HG03342 (cell line): ENCODE results near the gene LGALS3.
"Not testable (repeated sequence)": the region's sequence is repeated elsewhere in the genome, so short reads cannot be mapped to it uniquely, and the experiment has no call there.

Experiments used
- ATAC-seq: cut with Tn5 transposase; IDR thresholded peaks from one replicate; pipeline ENCODE4 v1.9.1; 2021; ENCODE audit warnings: mild to moderate bottlenecking, moderate library complexity; ENCODE audit not compliant: unreplicated experiment

Gene LGALS3

DNA sequence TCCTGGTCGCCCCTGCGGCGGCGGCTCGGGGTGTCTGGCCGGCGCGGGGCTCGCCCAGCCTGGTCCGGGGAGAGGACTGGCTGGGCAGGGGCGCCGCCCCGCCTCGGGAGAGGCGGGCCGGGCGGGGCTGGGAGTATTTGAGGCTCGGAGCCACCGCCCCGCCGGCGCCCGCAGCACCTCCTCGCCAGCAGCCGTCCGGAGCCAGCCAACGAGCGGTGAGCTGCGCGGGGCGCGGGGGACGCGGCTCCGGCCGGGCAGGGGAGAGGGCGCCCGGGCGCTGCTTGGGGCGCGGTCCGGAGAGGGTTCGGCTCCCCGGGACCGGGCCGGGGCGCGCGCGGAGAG lies at the start of gene LGALS3:
LGALS3 (plus strand) TSS at position 167 of the 342 bp plus-strand sequence. CDS start 8,122 bp downstream, outside the sequence.
- ATAC-seq: peak; percentile 51

DNA sequence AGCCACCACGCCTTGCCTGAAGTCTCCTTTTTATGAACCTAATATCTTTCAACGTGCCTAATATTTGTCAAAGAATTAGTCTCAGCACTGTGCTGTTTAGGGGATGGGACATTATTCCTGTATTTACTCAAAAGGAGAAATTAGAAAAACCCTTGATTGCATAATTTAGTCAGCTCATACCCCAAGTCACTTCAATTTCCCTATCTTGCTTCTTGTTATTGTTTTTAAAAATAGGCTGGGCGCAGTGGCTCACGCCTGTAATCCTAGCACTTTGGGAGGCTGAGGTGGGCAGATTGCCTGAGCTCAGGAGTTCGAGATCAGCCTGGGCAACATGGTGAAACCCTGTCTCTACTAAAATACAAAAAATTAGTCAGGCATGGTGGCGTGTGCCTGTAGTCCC lies 49.1 kb upstream of the LGALS3 start:
- not testable (repeated sequence) for ATAC-seq

DNA sequence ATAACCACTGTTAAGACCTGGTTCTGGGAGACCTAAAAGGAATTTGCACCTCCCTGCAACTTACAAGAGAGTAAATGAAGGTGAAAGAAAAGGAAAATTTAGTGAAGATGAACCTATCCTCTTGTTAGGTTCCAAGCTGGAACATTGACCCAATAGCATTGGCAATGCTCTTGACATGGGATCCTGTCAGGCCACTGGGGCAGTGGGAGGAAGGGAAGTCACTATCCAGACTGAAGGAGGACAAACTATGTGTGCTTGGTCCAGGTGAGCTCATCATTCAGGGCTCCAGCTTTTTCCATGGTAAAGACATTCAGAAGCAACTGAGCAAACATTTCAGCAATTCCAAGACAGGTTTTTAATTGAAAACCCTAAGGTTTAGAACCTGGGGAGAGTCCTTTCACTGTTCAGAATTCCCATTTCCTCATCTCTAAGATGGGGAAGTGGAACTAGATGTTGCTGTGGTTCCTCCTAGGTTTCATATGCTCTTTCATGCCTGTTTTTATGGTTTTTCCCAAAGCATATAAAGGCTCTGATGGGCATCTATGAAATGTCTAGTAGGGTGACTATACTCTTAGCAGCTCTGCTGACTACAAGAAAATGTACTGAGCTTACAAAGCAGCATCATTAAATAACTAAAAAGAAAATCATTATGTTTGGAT lies 44.5 kb upstream of the LGALS3 start:
- ATAC-seq: no peak

DNA sequence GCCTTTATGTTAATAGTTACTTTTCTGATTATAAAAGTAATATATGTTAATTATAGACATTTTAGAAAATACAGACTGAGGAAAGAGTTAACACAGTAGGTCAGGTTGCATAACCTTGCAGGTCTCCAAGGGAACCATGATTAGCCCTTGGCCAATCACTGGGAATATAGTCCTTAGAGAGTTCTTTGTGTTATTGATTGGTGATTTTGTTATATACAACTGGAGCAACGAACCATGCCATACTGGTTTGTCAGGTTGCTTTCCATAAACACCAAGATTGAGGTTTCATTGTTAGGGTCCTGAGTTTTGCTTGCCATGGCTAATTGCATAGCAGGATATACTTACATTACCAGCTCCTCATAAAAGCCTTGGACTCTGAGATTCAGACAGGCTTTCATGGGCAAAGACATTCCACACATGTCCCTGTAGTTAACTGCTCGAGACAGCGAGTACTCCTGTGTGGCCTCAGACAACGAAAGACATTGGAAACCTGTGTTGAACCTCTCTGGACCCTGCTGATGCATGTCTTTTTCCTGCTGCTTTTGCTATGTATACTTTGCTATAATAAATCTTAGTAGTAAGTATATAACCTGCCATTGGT lies 43.9 kb upstream of the LGALS3 start:
- ATAC-seq: no peak

DNA sequence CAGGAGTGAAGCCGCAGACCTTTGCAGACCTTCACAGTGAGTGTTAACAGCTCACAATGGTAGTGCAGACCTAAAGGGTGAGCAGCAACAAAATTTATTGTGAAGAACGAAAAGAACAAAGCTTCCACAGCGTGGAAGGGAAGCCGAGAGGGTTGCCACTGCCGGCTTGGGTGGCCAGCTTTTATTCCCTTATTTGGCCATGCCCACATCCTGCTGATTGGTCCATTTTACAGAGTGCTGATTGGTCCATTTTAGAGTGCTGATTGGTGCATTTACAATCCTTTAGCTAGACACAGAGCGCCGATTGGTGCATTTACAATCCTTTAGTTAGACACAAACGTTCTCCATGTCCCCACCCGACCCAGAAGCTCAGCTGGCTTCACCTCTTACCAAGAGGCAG lies 42.1 kb upstream of the LGALS3 start:
- no peak for ATAC-seq

DNA sequence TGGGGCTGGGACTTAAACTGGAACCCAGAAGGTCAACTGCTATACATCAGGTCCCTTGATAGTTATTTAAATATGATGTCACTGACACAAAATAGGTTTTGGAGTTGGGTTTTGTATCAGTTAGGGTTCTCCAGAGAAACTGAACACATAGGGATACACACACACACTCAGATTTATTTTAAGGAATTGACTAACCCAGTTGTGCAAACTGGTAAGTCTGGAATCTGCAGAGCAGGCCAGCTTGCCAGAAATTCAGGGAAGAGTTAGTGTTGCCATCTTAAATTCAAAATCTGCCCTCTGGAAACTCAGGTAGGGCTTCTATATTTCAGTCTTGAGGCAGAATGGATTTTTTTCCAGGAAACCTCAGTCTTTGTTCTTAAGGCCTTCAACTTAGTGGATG lies 40.7 kb upstream of the LGALS3 start:
- no peak for ATAC-seq

DNA sequence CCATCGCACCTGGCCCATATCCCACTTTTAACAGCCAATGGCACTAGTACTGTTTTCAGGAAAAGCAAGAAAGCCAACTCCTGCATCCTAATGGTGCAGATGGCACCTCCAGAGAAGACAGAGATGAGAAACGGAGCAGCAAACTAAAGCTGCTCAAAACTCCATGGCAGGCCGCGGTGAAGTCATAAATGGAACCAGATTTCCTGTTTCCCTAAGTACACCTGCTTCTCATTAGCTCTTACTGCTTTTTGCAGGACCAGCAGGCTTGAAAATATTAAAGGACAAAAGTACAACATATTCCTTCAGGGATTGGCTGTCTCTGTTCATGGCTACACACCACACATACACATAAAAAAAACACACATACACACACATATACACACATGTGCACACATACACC lies 36.7 kb upstream of the LGALS3 start:
- ATAC-seq: no peak

DNA sequence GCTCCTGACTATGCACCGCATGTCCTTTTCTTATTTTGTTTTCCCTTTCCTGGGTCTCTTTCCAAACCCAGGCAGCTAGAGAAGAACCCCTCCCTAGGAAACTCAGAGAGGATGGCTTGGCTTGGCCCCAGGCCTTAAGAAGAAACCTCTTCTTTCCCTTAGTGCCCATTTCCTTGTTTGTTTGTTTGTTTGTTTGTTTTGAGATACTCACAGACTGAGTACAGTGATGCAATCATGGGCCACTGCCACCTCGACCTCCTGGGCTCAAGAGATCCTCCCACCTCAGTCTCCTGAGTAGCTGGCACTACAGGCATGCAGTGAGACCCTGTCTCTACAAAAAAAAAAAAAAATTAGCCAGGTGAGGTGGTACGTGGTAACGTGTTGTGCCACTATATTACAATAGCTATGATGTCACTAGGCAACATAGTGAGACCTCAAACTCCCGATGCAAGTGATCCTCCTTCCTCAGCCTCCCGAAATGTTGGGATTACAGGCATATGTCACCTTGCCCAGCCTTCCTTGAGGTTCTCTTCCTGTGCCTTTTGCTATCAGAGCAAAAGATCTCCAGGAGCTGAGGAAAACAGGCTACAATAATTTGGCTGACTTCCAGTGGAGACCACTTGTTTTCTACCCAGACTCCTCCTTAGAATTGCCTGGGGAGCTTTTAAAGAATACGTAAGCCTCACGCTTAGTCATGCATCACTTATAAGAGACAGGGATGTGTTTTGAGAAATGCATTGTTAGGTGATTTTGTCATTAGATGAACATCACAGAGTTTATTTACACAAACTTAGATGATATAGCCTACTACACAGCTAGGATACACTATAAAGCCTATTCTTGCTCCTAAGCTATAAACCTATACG lies 34.5 kb upstream of the LGALS3 start:
- ATAC-seq: no peak

DNA sequence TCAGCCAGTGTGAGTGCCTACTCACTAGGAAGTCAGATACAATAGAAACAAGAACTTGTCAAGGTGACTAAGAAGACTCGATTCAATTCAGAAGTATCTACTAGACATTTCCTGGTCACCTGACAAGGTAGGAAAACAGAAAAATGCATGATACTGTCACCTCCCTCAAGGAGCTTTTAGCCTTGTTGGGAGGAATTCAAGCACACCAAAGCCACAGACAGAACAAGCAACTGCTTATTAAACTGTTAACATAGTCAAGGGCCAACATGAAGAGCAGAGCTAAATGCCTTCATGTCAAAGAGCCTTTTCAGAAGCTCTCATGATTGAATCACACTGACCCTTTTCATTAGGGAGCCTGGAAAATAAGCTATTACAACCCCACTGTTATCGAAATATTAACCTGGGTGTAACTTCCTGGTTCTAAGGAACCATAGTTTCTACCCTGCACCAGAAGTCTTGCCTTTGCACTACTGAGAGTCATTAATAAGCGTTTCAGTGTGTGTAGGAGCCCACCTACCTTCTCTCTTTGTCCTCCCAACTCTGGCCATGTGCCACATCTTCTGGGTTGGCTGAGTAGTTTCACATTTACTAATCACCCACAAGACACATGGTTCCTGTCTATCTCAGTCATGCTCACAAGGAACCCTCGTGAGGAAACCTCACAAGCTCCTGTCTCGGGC lies 31.0 kb upstream of the LGALS3 start:
- peak; percentile 65 for ATAC-seq

DNA sequence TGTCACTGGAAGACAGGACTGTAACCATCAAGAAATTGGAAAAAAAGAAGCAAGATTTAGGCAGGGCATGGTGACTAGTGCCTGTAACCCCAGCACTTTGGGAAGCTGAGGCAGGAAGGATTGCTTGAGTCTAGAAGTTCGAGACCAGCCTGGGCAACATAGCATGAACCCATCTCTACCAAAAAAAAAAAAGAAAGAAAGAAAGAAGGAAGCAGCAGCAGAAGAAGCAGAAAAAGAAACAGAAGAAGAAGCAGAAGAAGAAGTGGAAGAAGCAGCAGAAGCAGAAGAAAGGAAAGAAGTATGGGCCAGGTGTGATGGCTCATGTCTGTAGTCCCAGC lies 30.5 kb upstream of the LGALS3 start:
- no peak for ATAC-seq

DNA sequence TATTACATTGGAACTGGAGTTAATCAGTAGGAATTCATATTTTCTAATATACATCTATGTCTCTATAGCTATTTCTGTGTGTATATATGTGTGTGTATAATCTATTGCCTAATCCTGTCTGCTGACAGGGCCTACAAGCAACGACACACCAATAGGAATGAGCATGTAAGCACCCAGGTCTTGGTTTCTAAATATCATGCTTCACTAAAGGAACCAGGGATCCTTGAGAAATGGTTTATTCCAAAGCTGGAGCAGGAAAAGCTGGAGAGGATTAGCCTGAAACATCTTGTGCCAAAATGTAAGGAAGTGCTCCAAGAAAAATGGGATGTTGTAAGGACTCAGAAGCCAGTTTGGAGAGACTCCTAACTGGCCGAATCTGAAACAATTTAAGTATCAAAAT lies 29.3 kb upstream of the LGALS3 start:
- ATAC-seq: no peak

DNA sequence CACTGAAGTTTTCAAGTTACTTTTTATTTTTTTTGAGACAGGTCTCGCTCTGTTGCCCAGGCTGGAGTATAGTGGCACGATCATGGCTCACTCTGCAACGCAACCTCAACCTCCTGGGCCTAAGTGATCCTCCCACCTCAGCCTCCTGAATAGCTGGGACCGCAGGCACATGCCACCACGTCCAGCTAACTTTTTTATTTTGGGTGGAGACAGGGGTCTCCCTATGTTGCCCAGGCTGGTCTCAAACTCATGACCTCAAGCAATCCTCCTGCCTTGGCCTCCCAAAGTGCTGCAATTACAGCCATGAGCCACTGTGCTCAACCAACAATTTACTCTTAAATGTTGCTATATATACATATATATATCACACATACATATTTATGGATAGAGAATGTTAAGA lies 27.4 kb upstream of the LGALS3 start:
- ATAC-seq: no peak

DNA sequence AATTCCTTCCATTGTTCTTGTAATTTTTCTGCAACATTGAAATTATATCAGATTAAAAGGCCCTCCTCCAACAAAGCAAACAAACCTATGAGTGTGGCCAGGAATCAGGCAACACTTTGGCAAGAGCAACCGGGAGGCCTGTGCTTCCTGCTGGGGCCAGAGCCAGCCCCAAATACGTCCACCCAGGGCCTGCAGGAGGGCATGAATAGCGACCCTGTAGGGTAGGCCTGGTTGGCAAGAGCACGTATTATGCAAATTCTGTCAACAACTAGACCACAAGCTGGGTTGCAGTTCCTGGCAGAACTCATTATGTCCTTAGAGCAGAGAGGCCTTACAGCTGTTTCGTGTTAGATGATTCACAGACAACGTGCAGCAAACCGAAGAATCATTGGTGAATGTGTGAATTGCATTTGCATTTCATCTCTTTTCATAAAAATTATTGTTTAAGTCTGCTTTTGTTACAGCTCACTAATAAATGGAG lies 26.9 kb upstream of the LGALS3 start:
- peak; percentile 65 for ATAC-seq

DNA sequence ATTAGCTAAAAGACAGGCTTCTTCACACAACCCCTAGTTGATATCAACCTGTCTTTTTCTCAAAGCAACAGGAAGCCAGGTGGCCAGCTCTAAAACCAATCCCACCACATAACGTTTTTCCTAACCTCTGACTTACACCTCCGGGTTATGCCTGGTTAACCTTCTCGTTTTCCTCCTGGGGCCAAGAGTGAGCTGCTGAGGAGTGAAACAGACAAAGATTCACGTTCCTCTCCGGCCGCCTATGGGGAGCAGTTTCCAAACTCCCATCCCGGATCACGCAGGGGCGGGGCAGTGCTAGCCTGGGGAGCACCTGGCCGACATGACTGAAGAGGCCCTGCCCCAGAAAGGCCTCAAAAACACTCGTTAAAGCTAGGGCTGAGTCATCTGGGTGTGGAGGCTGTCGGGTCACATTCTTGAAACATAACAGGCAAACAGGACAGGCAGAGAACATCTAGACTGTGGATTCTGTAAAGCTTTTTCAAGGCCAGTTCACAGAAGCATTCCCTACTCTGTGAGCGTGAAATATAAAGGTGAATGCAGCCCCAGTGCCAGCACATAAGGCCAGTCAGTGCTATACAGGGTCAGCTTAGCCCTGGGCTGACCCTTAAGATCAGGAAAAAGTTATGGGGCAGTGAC lies 25.9 kb upstream of the LGALS3 start:
- ATAC-seq: peak; percentile 30

DNA sequence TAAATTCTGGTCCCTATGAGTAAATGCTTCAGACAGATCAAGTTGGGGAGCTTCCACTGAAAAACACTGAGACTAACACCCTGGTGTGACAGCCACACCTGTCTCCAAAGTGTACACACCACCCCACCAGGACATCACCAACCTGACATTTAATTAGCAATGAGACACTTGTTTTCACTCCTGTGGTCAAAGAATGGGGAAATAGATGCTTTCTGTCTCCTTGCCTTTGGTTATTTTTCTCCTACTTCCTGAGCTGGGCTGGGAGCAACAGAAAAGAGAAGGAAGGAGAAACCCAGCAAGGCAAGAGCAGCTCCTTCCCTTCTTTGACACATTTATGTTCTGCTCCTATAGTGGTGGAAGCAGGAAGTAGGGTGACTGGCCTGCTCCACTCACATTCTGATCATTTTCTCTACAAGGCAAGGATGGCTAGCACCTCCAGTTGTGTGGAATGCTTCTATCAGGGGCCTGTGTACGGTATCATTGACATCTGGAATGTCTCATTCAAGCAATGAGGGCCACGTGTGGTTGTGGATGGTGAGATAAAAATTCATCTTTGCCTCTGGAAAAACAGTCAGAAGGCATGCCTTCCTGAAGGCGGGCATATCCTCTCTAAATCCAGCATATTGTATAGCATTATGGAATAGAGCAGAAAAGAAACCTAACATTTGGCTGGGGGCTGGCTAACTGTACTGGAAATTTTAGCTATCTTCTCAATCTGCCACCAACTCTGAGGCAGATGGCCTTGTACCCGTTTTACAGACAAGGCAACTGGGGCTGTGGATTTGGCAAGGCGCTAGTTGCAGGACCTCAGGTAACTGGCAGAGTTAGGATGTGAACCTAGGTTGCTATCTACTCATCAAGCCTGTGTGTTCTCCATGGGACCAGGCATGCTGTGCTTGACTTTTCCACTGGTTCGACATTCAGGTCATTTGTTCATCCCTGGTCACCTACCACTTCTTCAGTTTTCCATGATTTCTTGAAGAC lies 24.8 kb upstream of the LGALS3 start:
- no peak for ATAC-seq

DNA sequence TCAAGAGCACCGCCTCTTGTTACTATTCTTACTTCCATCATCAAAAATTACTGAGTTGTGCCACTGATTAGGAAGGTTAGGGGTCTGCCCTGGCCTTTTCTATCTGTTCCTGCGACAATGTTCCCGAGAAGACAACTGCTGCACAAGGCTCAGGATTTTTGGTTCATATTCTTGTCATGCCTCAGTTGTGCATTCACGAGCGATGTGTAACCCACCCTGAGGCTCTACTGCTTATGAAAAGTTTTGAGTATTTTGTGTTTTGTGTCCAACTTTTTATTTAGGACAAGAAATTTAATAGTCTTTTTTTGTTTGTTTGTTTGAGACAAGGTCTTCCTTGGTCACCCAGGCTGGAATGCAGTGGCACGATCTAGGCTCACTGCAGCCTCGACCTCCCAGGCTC lies 23.1 kb upstream of the LGALS3 start:
- ATAC-seq: no peak

DNA sequence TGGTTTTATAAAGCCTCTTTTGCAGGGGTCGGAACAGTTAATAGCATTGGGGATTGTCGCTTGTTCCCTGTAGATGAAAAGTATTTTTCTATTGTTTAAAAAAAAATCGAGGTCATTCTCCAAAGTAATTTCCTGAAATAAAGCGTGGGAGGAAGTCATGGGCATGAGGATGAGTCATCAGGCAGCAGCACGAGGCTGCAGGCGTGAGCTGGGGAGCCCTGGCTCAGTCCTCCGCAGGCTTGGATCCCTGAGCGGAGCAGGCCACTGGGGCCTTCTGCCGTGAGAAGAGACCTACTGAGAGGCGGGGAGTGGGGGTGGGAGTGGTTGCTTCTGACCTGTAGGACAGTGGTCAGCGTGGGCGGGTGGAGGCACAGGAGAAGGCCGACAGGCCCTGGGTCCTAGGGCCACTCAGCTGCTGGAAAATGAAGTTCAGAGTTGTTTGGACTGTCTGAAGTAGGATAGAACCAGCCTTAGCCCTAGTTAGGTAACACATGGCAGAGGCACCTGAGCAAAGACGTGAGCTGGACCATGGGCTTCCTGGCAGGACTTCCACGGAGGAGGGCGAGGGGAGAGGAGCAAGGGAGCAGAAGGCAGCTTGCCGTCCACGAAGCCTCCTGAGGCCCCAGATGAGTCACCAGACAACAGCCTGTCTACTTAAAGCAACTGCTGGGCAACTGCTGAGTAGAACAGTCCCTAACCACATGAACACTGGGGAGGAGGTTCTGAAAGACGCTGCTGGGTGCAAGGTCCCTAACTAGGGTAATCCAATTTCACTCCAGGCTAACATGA lies 21.1 kb upstream of the LGALS3 start:
- ATAC-seq: peak; percentile 66

DNA sequence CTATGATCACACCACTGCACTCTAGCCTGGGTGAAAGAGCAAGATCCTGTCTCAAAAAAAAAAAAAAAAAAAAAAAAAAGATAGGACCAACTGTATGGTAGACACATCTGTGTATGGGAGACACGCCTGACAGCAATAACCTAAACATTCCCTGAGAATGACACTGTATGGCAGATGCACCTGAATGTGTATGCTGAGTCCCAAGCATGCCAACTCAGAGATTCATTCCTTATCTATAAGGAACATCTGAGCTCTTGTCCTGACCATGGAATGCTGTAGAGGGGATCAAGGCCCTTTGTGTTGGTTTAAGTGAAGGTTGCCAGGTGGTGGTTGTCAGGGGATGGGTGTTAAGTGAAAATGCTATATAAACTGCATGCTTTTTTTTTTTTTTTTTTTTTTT lies 19.2 kb upstream of the LGALS3 start:
- no peak for ATAC-seq

DNA sequence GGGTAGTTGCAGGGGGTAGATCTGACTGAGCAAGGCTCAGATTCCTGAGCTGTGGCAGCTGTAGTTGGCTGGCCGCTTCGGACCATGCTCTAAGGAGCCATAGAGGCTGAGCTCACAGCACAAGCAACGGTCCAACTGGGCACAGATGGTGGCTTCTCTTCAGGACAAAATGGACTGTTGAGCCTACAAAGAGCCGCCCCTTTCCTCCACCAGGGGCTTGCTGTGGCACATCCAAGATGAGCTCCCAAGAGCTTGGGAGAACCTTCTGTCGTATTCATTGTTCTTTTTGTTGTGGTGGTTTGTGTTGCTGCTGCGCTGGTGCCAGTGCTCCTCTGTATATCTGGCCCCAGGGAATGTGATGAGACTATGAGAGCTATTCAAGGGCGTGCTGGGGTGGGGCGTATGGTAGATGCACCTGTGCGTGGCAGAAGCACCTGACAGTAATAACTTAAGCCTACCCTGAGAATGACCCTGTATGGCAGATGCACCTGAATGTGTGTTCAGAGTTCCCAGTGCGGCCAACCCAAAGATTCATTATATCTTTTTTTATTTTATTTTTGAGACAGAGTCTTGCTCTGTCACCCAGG lies 17.8 kb upstream of the LGALS3 start:
- ATAC-seq: no peak
